GM21528 (cell line): ENCODE measurements around the gene GRID1.
"Not testable (repeated sequence)": the region's sequence is repeated elsewhere in the genome, so short reads cannot be mapped to it uniquely, and the experiment has no call there.

Experiments used
- ATAC-seq: cut with Tn5 transposase; IDR thresholded peaks from one replicate; pipeline ENCODE4 v1.9.1; 2021; ENCODE audit warnings: mild to moderate bottlenecking, moderate library complexity; ENCODE audit not compliant: unreplicated experiment, low FRiP score

Gene GRID1

GRCh38 chr10:86036544-86036831 is 330.1 kb downstream of the GRID1 start:
- no peak for ATAC-seq

GRCh38 chr10:86035791-86036543 is 330.6 kb downstream of the GRID1 start:
- ATAC-seq, result no peak

GRCh38 chr10:86034710-86035109 is 331.9 kb downstream of the GRID1 start:
- ATAC-seq, result no peak

GRCh38 chr10:86033581-86033980 is 333.0 kb downstream of the GRID1 start:
- ATAC-seq, result no peak

- not testable (repeated sequence) for ATAC-seq
These were observed 334.5 kb downstream of the GRID1 start for GRCh38 chr10:86032087-86032486.

GRCh38 chr10:86030312-86030711 is 336.3 kb downstream of the GRID1 start:
- no peak for ATAC-seq

GRCh38 chr10:86027346-86027745 is 339.2 kb downstream of the GRID1 start:
- no peak for ATAC-seq

GRCh38 chr10:86025509-86025908 is 341.1 kb downstream of the GRID1 start:
- no peak for ATAC-seq

- no peak for ATAC-seq
These were observed 342.1 kb downstream of the GRID1 start for GRCh38 chr10:86024281-86025041.

GRCh38 chr10:86023931-86024280 is 342.7 kb downstream of the GRID1 start:
- no peak for ATAC-seq

- ATAC-seq, result no peak
These were observed 343.3 kb downstream of the GRID1 start for GRCh38 chr10:86023336-86023735.

GRCh38 chr10:86022906-86023305 is 343.7 kb downstream of the GRID1 start:
- no peak for ATAC-seq

- no peak for ATAC-seq
These were observed 346.5 kb downstream of the GRID1 start for GRCh38 chr10:86020134-86020533.

- no peak for ATAC-seq
These were observed 347.5 kb downstream of the GRID1 start for GRCh38 chr10:86019141-86019540.

- ATAC-seq, result no peak
These were observed 347.9 kb downstream of the GRID1 start for GRCh38 chr10:86018735-86019058.

- no peak for ATAC-seq
These were observed 348.5 kb downstream of the GRID1 start for GRCh38 chr10:86017841-86018734.

- no peak for ATAC-seq
These were observed 353.0 kb downstream of the GRID1 start for GRCh38 chr10:86013568-86013967.

- no peak for ATAC-seq
These were observed 359.4 kb downstream of the GRID1 start for GRCh38 chr10:86007171-86007570.

- ATAC-seq, result no peak
These were observed 362.3 kb downstream of the GRID1 start for GRCh38 chr10:86004337-86004736.

- ATAC-seq, result no peak
These were observed 363.4 kb downstream of the GRID1 start for GRCh38 chr10:86003201-86003621.

- ATAC-seq, result no peak
These were observed 365.1 kb downstream of the GRID1 start for GRCh38 chr10:86001521-86001920.
